A673 (cell line): ENCODE data around the gene GRIK5.

Experiments
- CTCF ChIP-seq: fragments of 300-800, 200-600 bp; sonication (generic); conservative IDR thresholded peaks from 2 replicates; pipeline ENCODE4 v1.5.1; 2017; ENCODE audit warnings: low read depth, mild to moderate bottlenecking, antibody characterized with exemption, low read length, moderate library complexity, mixed read lengths
- EZH2 ChIP-seq: fragments of 200-600 bp; sonication (generic); IDR thresholded peaks from 2 replicates; pipeline ENCODE4 v1.6.1; 2017; ENCODE audit warnings: borderline replicate concordance, low read depth, mild to moderate bottlenecking, mixed read lengths, antibody characterized with exemption, low read length; ENCODE audit not compliant: poor library complexity, severe bottlenecking

- no peak for TF ChIP-seq CTCF
- TF ChIP-seq EZH2, result no peak
Measured at GRCh38 chr19:42068756-42069571, 1.0 kb downstream of the GRIK5 start.
